Gastrocnemius medialis (tissue), 4 donors: ENCODE results near the gene DDX10.

Source experiments
- CTCF ChIP-seq, 5 experiments: fragments of 450-650 bp in 3 of 5; fragments of 200-600 bp in 2 of 5; sonication (generic) in 2 of 5; IDR thresholded peaks in 4 of 5; conservative IDR thresholded peaks in 1 of 5; 1 replicate in 4 of 5; 2 replicates in 1 of 5; pipeline ENCODE4 v1.5.1; 2016 to 2019; ENCODE audit warnings: antibody characterized with exemption in 5 of 5, mild to moderate bottlenecking in 3 of 5, moderate library complexity in 3 of 5
- POLR2A ChIP-seq, 2 donors: fragments of 450-650 bp; IDR thresholded peaks; one replicate each; pipeline ENCODE4 v1.6.1; 2017; ENCODE audit warnings: antibody characterized with exemption in 2 of 2, mild to moderate bottlenecking in 2 of 2, moderate library complexity in 2 of 2

GRCh38 chr11:108694846-108695245 is 30.0 kb downstream of the DDX10 start:
- TF ChIP-seq POLR2A (IDR thresholded peaks at IDR 0.05) (no peak), CTCF (IDR thresholded peaks at IDR 0.05 in 4 of 5, conservative IDR thresholded peaks at IDR 0.05 in 1 of 5) (no peak)
